Stimulated activated CD4-positive, alpha-beta T cell treated with anti-CD3 and anti-CD28 coated beads, Interleukin-4, amount 100 ng/mL, for 48 hours (primary cell): Measurements from ENCODE around the gene TNFRSF1B.
A peak's percentile ranks its signal among the peaks of the same experiment; 100 is the strongest.

ENCODE experiments used
- DNase-seq, 2 donors: peaks; one replicate each; pipeline ENCODE4 v3.0.0-alpha.2; 2020; ENCODE audit warnings: low read depth in 2 of 2

Gene TNFRSF1B

DNA sequence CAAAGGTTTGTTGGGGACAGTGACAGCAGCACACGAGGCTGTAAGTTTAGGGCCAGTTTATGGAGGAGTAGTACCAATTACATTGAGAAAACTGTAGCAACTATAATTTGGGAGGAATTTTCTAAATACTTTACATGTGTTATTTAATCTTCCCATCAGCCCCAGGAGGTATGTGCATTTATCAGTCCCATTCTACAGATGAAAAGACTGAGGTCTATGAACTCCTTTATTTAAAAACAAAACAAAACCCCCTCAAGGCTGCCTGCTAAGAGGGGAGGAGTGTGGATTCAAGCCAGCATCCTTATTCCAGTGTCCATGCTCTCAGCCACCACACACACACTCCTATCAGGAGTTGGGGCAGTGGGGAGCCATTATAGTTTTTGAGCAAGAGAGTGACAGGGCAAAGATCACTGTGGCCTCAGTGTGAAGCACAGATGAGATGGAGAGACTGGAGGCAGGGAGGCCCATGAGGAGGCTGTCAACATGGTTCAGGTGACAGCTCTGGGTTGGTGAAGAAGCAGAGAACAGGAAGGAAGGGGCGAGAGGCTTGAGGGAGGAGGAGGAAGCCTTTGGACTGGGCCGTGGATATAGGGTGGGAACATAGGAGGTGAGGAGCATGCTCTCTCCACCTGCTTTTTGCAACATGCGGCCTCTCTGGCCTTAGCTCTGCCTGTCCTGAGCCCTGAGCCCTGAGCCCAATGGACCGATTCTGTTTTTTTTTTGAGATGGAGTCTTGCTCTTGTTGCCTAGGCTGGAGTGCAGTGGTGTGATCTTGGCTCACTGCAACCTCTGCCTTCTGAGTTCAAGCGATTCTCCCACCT lies 9.7 kb downstream of the TNFRSF1B start:
- DNase-seq, result no peak

DNA sequence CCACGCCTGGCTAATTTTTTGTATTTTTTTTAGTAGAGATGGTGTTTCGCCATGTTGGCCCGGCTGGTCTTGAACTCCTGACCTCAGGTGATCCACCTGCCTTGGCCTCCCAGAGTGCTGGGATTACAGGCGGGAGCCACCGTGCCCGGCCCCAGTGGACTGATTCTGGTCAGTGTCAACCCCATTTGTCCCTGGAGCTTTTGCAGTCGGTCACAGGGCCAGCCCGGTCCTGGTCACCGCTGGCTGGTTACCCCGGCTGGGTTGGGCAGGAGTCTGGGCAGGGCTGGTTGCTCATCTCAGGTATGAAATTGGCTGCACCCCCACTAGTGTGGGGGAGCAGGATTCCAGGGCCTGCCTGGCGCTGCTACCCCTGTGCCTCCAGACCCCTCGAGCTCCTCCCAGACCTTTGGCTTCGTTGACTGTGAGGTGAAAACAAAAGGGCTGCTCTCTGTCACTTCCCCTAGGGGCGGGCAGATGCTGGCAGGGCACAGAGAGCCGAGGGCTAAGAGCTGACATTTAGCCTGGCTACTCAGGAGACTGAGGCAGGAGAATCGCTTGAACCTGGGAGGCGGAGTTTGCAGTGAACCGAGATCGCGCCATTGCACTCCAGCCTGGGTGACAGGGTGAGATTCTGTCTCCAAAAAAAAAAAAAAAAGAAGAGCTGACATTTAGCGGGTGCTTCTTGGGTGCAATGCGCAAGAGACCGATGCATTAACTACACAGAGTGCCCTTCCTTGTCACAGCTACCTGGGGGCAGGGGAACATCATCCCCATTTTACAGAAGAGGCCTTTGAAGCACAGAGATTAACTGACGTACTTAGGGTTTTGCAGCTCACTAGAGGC lies 10.6 kb downstream of the TNFRSF1B start:
- DNase-seq, result no peak

DNA sequence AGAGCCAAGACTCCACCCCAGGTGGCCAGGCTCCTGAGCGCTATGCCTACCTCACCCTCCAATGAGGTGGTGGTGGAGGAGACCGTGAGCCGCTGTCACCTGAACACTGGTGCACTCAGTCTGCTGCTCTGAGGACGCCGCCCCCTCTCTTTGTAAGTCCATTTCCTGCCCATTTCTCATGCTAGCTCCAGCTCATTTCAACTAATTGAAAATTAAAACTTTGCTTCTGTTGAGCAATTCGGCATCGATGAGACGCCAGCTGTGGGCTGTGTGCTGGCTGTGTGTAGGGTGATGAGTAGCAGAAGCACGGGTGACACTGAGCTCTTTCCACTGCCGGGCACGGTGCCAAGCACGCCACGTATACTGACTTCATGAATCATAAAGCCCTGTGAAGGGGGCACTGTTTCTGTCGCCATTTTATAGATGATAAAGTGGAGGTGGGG lies 11.2 kb downstream of the TNFRSF1B start:
- DNase-seq, result peak; percentile 88 to 95

DNA sequence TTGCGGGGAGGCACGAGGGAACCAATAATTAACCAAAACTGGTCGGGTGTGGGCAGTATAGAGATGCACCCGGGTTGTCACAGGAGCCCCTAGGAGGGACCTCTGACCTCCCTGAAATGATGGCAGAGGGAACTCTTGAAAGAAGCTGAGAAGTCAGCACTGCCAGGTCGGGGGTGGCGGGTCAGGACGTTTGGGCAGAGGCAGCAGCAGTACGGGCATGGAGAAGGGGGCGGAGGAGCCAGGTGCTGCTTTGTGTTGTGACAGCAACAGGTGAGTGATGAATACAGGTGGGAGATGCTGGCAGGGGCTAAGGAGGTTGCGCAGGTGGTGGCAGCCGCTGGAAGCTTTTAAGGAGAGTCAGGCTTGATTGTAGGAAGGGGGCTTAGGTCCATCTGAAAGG lies 11.7 kb downstream of the TNFRSF1B start:
- no peak for DNase-seq

DNA sequence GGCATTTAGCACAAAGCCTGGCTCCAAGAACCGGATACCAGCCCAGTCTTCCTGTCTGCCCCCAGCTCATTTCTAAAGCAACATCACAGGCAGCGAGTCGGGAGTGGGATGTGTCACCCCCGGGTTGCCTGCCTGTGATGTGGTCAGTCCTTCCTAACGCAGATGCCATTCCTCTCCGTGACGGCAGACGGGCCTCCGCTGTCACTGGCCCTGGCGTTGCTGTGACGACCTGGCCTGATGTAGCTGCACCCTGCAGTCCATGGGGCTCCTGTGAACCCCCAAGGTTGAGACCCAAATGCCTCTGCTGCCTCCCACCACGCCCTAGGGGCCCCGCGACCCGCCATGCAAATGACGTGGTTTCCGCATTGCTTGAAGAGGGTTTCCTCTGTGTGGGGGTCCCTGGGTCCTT lies 12.3 kb downstream of the TNFRSF1B start:
- peak; percentile 68 to 80 for DNase-seq

DNA sequence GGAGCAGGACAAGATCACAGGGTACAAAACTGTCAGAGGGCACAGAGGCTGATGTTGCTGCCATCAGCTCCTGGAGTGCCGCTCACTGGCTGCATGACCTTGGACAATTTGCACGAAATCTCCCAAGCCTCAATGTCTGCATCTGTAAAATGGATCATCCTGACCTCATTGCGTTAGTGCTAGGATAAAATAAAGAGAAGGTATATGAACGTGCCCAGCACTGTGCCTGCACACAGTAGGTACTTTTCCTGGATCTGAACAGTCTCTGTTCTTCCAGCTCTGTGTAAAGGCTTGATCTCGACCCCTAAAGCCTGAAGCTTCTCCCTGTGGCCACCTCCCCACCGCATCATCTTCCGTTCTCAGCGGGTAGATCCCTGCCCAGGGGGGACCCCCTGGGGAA lies 12.9 kb downstream of the TNFRSF1B start:
- no peak for DNase-seq

DNA sequence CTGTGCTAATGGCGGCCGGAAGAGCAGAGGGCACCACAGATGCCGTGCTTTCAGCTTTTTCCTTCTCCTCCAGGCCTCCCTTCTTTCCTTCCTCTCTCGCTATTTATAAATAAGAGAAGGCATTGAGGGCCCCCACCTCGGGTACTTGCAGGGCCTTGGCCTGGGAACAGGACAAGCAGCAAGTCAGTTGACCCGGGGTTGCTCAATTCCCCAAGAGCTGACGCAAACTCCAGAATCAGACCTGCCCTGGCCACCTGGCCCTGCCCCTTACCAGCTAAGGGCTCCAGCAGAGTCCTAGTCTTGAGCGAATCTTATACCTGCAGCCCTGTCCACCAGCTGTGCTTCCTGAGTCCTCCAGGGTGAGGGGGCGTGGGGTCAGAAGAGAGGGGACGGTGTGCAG lies 13.5 kb downstream of the TNFRSF1B start:
- DNase-seq, result no peak

DNA sequence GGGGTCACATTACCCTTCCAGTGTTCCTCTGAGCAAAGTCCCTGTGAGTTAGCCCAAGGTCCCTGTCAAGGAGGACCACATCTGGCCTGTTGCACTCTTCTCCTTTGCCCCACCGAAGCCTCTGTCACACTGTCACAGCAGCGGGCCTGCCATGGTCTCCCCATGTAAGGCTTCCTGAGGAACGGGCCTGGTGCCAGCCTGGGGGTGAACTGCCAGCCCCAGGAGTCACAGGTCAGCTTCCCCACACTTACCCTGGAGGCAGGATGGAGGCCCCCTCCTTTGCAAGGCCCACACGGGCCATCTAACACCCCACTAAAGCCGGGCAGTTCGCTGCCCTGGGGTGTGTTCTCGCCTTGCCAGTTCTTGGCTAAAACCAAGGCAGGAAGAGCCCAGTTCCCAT lies 14.1 kb downstream of the TNFRSF1B start:
- DNase-seq, result no peak

DNA sequence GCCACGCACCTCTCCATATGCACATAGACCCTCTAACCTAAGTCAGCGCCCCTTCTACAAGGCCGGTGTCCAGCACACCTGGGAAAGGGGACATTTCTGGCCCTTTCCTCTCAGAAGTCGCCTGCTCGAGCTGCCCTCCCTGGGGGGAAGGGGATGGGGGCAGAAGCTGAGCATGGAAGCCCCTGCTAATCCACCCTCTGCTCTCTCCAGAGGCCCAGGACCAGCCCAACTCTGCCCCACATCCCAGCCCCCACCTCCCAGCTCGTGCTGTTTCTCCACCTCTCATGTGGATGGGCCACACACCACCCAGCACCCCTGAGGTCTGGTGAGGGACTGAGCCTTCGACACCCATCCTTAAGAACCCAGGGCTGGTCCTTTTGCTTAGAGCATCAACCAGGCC lies 14.8 kb downstream of the TNFRSF1B start:
- DNase-seq, result no peak

DNA sequence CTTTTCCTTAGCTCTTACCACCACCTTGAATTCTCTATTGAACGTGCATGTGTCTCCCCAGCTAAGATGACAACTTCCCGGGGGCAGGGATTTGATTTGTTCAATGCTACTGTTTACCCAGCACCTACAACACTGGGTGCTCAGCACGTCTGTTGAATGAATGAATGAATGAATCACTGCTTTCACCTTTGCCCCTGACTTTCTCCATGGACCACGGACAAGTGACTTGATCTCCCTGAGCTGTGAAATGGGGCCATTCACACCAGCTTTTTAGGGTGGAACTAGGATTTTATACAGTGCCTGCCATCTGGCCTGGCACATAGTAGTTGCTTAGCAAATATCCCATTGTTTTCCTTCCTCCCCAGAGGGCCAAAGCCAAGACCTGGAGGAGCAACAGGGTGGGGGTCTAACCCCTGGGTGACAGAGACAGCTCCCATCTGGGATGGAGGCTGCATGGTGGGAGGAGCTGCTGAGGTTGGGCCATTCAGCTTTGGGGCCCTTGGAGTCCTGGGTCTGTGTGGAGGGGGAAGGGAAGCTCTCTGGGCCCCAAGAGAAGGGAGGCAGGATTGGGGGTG lies 15.7 kb downstream of the TNFRSF1B start:
- no peak for DNase-seq

DNA sequence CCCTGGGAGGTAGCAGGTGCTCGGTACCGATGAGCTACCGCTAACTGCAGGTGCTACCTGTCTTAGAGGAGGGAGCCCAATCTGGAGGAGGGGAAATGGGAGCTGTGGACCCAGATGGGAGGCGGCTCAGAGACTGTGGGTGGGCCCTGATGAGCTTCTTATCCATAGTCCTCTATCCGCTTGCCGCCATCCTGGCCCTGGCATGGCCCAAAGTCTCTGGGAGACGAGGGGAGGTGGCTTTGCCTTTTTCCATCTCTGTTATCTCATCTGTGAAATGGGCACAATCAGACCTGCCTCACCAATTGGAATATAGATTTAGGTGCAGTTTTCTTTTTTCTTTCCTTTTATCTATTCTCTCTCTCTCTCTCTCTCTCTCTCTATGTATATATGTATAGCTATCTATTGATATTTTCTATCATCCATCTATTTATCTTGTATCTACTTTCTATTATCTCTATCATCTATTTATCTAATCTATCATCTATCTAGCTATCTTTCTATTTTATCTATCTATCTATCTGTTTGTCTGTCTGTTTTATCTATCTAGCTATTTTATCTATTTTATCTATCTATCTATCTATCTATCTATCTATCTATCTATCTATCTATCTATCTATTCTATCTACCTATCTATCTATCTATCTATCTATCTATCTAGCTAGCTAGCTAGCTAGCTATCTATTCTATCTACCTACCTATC lies 16.5 kb downstream of the TNFRSF1B start:
- no peak for DNase-seq

DNA sequence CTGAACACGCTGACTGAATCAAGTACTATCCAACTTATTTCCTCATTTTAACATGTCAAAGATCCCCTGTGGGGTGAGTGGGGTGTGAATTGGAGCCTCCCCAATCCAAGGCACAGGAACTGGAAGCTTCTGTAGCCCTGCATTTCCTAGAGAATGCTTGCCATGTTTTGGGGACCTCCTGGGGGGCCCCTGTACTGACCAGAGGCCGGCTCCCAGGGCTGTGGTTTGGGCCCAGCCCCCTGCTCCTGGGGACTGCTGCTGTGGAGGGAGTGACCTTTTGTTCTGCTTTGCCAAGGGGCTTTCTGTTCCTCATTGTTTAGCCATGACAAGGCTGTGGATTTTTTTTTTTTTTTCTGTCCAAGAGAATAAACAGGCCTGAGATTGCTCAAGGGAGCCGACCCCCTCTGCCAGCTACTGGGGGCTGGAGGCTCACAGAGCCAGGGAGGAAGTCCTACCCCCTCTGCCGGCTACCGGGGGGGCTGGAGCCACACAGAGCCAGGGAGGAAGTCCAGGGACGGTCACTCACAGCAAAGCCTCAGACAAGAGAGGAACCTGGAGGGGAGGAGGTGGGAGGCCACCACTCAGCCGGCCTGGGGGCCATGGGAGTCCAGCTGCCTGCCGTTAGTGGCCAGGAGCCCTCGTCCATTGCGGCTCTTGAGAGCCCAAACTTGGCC lies 17.4 kb downstream of the TNFRSF1B start:
- DNase-seq, result no peak

DNA sequence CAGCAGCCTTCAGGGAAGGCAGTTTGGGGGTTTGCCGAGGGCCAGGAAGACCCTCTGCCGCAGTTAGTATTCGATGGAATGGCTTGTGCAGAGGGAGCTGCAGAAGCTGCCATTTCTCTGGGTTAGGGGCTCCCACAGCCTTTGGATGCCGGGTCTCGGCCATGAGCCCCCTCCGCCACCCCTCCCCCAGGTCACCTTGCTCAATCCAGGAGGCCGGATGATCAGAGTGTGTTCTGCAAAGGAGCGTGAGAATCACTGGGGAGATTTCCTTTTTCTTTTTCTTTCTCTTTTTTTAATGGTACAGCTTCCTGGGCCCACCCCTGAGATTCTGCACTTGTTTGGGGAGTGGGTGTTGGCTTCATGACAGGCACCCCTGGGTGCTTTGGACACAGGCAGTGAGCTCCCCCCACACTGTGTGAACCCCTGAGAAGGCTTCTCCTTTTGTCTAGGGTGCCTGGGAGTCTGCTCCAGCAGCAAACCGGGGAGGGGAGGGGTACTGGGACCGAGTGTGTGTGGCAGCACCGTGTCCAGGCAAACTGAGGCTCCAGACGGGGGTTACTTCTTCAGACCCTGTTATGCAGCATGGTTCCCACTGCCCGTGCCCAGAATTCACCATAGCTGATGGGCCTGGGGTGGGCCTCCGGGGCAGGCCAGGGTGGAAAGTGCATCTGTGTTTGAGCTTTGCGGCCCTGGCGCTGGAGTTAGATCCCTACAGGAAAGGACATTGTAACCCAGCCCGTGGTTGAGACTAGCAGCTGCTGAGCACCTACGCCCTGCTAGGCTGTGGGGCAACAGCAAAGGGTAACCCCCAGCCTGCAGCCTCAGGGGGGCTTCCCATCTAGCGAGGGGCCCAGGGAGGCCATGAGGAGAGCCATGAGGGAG lies 18.5 kb downstream of the TNFRSF1B start:
- no peak for DNase-seq

DNA sequence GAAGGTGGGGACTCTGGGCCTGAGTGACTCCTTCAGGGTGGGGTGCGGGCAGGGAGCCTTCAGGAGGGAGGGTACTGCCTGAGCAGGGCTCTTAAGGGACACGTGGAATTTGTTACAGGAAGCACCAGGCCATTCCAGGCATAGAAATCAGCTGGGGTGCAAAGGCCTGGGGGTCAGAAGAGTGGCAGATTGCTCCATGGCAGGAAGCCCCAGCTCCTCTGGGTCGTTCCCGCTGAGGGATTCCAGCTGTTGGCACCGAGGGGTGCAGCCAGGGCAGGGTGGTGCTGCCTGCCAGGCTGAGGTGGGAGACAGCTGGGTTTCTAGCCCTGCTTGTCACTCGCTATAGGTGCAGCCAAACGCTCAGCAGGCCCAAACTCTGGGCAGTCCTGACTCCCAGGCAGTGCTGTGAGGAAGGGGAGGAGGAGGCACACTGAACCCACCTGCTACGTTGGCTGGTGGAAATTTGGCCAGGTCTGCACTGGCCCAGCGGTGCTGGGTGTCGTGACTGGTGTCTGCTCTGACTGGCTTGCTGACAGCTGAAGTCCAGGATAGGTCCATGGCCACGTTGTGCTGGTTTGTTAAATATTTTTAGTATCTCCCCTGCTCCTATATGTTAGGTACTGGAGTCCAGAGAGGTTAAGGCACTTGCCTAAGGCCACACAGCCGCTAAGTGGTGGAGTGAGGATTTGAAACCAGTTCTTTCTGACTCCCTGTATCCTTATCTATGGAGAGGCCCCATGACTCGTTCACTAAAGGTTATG lies 19.3 kb downstream of the TNFRSF1B start:
- DNase-seq, result no peak

DNA sequence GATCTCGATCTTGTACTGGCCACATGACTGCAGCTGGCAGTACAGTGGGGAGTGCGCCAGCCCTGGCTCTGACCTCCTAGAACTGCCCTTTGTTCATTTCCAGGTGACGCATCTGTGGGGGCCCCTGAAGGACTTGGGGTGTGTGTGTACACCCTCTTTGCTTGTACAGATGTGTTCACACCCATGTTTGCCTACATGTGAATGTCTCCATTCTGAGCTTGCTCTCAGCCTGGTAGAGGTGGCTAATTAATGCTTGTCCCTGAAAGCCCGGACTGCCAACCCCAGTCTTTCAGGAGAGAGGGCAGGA lies 19.8 kb downstream of the TNFRSF1B start:
- no peak for DNase-seq

DNA sequence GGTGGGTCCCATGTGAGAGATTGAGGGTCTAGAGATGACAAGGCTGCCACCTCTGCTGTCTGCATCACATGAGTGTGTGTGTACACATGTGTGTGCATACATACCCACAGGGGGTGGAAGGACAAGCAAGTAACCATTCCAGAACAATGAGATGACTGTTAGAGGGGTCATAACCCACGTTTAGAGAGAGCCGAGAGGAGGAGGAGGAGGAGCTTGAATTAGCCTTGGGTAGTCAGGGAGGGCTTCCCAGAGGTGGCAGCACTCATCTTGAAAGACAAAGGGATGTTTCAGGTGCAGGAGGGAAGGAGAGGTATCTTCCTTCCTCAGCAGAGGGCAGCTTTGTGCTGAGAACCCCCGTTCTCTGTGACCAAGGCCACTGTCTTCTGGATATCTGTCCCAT lies 21.3 kb downstream of the TNFRSF1B start:
- DNase-seq, result no peak

DNA sequence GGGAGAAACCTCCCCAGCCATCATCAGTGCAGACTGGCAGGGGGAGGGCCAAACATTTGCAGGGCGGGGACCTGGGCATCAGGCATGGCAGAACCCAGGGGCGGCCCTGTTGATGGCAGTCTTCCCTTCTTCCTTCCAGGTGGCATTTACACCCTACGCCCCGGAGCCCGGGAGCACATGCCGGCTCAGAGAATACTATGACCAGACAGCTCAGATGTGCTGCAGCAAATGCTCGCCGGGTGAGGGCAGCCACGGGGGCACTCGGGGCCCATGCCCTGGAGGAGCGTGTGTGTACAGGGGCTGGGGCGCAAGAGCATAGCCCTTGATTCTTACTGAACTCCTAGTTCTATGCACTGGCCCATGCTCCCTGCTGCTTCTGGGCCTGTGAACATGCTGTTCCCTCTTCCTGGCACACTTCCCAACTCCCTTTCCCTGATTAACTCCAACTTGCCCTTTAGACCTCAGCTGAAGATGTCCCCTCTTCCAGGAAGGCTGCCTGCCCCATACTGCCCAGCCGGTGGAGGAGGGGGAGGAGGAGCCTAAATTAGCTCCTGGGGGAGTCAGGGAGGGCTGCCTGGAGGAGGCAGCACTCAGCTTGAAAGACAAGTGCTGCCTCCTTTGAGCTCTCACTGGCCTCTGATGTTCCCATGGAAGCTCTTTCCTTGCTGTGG lies 22.0 kb downstream of the TNFRSF1B start:
- no peak for DNase-seq

DNA sequence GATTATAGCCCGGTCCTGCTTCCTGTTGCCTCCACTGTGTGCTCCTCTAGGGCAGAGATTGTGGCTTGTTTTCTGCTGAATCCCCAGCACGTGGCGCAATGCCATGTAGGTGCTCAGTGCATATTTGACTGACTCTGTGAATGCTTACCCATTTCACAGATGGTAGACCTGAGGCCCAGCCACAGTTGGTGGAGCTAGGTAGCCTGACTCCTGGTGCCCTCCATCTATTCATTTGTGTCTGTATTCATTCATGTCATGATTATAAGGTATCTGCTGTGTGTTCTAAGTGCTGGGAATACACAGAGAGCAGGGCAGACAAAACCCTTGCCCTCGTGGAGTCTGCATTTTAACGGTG lies 22.5 kb downstream of the TNFRSF1B start:
- no peak for DNase-seq

DNA sequence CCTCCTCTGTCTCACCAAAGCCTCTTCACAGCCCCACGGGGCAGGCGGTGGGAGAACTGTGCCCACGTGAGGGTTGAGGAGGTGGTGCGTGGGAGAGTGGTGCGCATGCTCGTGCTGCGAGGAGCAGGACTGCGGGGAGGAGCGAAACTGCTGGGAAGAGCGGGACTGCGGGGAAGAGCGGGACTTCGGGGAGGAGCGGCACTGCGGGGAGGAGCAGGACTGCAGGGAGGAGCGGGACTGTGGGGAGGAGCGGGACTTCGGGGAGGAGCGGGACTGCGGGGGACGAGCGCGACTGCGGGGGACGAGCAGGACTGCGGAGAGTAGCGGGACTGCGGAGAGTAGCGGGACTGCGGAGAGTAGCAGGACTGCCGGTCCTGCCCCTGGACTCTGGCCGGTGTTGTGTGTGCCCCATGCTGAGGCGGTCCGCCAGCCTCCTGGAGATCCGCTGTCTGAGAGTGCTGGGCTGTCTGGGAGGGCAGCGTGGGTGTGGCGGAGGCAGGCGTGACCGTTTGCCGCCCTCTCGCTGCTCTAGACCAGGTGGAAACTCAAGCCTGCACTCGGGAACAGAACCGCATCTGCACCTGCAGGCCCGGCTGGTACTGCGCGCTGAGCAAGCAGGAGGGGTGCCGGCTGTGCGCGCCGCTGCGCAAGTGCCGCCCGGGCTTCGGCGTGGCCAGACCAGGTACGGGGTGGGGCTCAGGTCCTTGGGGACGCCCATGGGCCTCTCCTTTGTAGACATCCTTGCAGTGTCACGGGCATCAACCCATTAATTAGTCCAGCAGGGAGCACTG lies 24.6 kb downstream of the TNFRSF1B start:
- DNase-seq, result no peak
